Calu3 (cell line): ENCODE data around the gene BNIPL. TPM values are rescaled to one million over a fixed set of nuclear protein-coding genes. Genes with fewer than 3 reads are reported as not detected.
A peak's percentile ranks its signal among the peaks of the same experiment; 100 is the strongest.

Experiments used
- BruUV-seq: library from RNA; stranded (reverse); fragments of 400-500 nt; replicated peaks from 2 replicates; lab custom pipeline; 2021; lab: Mats Ljungman, UMichigan
- CTCF ChIA-PET: fragments of 300-600 bp; sonication (Branson Sonifier 250); formaldehyde crosslinking; loops from one replicate; lab custom pipeline; 2022; ENCODE audit warnings: antibody characterized with exemption; lab: Charles Lee
- DNase-seq: peaks from one replicate; pipeline ENCODE4 v3.0.0; 2022
- H3K27ac Mint-ChIP-seq: one replicate; pipeline ENCODE4 v1.8.0; 2022; ENCODE audit warnings: mixed read lengths; ENCODE audit not compliant: unreplicated experiment
- H3K27me3 Mint-ChIP-seq: one replicate; pipeline ENCODE4 v1.8.0; 2022; ENCODE audit warnings: mixed read lengths; ENCODE audit not compliant: unreplicated experiment
- H3K36me3 Mint-ChIP-seq: one replicate; pipeline ENCODE4 v1.8.0; 2022; ENCODE audit warnings: mild to moderate bottlenecking, moderate library complexity, mixed read lengths; ENCODE audit not compliant: insufficient read depth, unreplicated experiment
- H3K4me1 Mint-ChIP-seq: one replicate; pipeline ENCODE4 v1.8.0; 2022; ENCODE audit warnings: mild to moderate bottlenecking, low read depth, mixed read lengths; ENCODE audit not compliant: unreplicated experiment
- H3K4me3 Mint-ChIP-seq: one replicate; pipeline ENCODE4 v1.8.0; 2022; ENCODE audit warnings: mild to moderate bottlenecking, low read depth, moderate library complexity, mixed read lengths; ENCODE audit not compliant: unreplicated experiment
- H3K9me3 Mint-ChIP-seq: one replicate; pipeline ENCODE4 v1.8.0; 2022; ENCODE audit warnings: low read depth, mixed read lengths; ENCODE audit not compliant: unreplicated experiment
- CTCF ChIP-seq: fragments of 200-600 bp; IDR thresholded peaks from one replicate; pipeline ENCODE4 v1.8.0; 2022; ENCODE audit warnings: antibody characterized with exemption; ENCODE audit not compliant: unreplicated experiment
- intact Hi-C: fragments of 100-400 bp; cut with micrococcal nuclease; formaldehyde crosslinking; loops from one replicate; pipeline ENCODE4 v1.10.0; 2022; ENCODE audit not compliant: unreplicated experiment
- total RNA-seq: library from RNA; stranded (reverse); gene quantifications from 2 replicates; pipeline ENCODE4 v1.2.3, GENCODE V29; 2022

BNIPL gene
- total RNA-seq, 1 experiment from 2014 or later = 2.4 TPM

- intact Hi-C loops = loop anchor here (5.0 kb wide), 1 partner anchor 129 kb away; the partner anchor contains the start of gene ARNT
- TF ChIP-seq CTCF = peak; percentile 30
- CTCF ChIA-PET = interaction anchor here (0.5 to 2.5 kb wide), 17 partner anchors 8 to 401 kb away, joined by 3 to 26 read pairs (median 5); partner anchors contain the start of genes ANXA9, CERS2 and GABPB2
- DNase-seq = peak; percentile 83
- Mint-ChIP-seq H3K9me3 (no peaks in the 10 kb centered on the region), H3K4me3 (peak within 1 kb of the TSS; percentile 96), H3K27ac (peak within 1 kb of the TSS; percentile 95), H3K36me3 (peaks cover 43% of the 10 kb centered on the region), H3K27me3 (no peaks in the 10 kb centered on the region), H3K4me1 (peaks cover 37% of the 10 kb centered on the region)
- BruUV-seq = TSS peak; percentile 56
These were observed 29.9 kb upstream of the BNIPL start, which contains the start of gene MINDY1 for GRCh38 chr1:151006327-151007052. TSS of gene MINDY1 (minus strand) at chr1:151006902. CDS start at chr1:151002617, 4,285 bp downstream.

- no TSS peak for BruUV-seq
- Mint-ChIP-seq H3K9me3 (no peaks in the 10 kb centered on the region), H3K36me3 (peaks cover 43% of the 10 kb centered on the region), H3K27ac (peak overlapping the region; percentile 95), H3K4me3 (peak overlapping the region; percentile 96), H3K4me1 (peaks cover 37% of the 10 kb centered on the region), H3K27me3 (no peaks in the 10 kb centered on the region)
- intact Hi-C loops = loop anchor here (5.0 kb wide), 1 partner anchor 131 kb away; the partner anchor contains the start of gene ARNT
- CTCF ChIA-PET = interaction anchor here (1.5 kb wide), 1 partner anchor 40 kb away, joined by 4 read pairs; the partner anchor contains the start of gene C1orf56
- TF ChIP-seq CTCF = no peak
- no peak for DNase-seq
These were observed 28.5 kb upstream of the BNIPL start for GRCh38 chr1:151007853-151008243.

GRCh38 chr1:151008244-151009205 is 27.9 kb upstream of the BNIPL start, which contains the start of gene PRUNE1:
TSS of gene PRUNE1 (plus strand) at chr1:151008449. CDS start at chr1:151008633, 184 bp downstream.
- no peak for TF ChIP-seq CTCF
- Mint-ChIP-seq H3K4me3 (peak within 1 kb of the TSS; percentile 96), H3K4me1 (peaks cover 37% of the 10 kb centered on the region), H3K36me3 (peaks cover 43% of the 10 kb centered on the region), H3K27ac (peak within 1 kb of the TSS; percentile 95), H3K9me3 (no peaks in the 10 kb centered on the region), H3K27me3 (no peaks in the 10 kb centered on the region)
- BruUV-seq = no TSS peak
- intact Hi-C loops = loop anchor here (5.0 kb wide), 1 partner anchor 131 kb away; the partner anchor contains the start of gene ARNT
- CTCF ChIA-PET = interaction anchor here (0.7 to 1.5 kb wide), 2 partner anchors 39 to 901 kb away, joined by 4 read pairs; partner anchors contain the start of genes C1orf56 and THEM4
- DNase-seq = peak; percentile 99

GRCh38 chr1:151009206-151009587 is 27.2 kb upstream of the BNIPL start:
- BruUV-seq = TSS peak; percentile 24
- no peaks in the 10 kb centered on the region for H3K9me3 Mint-ChIP-seq
- CTCF ChIA-PET = interaction anchor here (1.5 kb wide), 1 partner anchor 39 kb away, joined by 4 read pairs; the partner anchor contains the start of gene C1orf56
- no peaks in the 10 kb centered on the region for H3K27me3 Mint-ChIP-seq
- H3K27ac Mint-ChIP-seq = peak overlapping the region; percentile 95
- peaks cover 43% of the 10 kb centered on the region for H3K36me3 Mint-ChIP-seq
- peaks cover 37% of the 10 kb centered on the region for H3K4me1 Mint-ChIP-seq
- no peak for DNase-seq
- H3K4me3 Mint-ChIP-seq = peak overlapping the region; percentile 96
- intact Hi-C loops = loop anchor here (5.0 kb wide), 1 partner anchor 132 kb away; the partner anchor contains the start of gene ARNT
- no peak for TF ChIP-seq CTCF
